PC-3 (cell line): ENCODE measurements around the gene PACSIN1. TPM values are rescaled to one million over a fixed set of nuclear protein-coding genes. Genes with fewer than 3 reads are reported as not detected.

Experiments
- ATAC-seq: fragments of 200-7000 bp; cut with Tn5 transposase; 2 replicates; pipeline ENCODE4 v1.9.1; 2020; ENCODE audit warnings: mild to moderate bottlenecking, moderate library complexity
- BruUV-seq: library from RNA; stranded (reverse); fragments of 400-500 nt; replicated peaks from 2 replicates; lab custom pipeline; 2021; lab: Mats Ljungman, UMichigan
- CTCF ChIA-PET: fragments of 300-600 bp; sonication (Branson Sonifier 250); formaldehyde crosslinking; loops from one replicate; lab custom pipeline; 2022; ENCODE audit warnings: antibody characterized with exemption; lab: Charles Lee
- POLR2A ChIA-PET: fragments of 300-600 bp; sonication (Branson Sonifier 250); formaldehyde crosslinking; loops from one replicate; lab custom pipeline; 2022; ENCODE audit warnings: antibody characterized with exemption; ENCODE audit not compliant: unreplicated experiment; lab: Charles Lee
- DNase-seq: peaks from one replicate; pipeline ENCODE4 v3.0.0-alpha.2; 2015
- H2AFZ ChIP-seq: fragments of 300-600 bp; sonication (generic); 2 replicates; pipeline ENCODE4 v1.6.0; 2016; ENCODE audit warnings: antibody characterized with exemption, low read length
- H3F3A ChIP-seq: fragments of 300-600 bp; sonication (generic); one replicate; pipeline ENCODE4 v1.6.0; 2017; ENCODE audit warnings: antibody characterized with exemption, low read length, control low read depth, mild to moderate bottlenecking; ENCODE audit not compliant: unreplicated experiment
- H3K27ac ChIP-seq: fragments of 300-600 bp; sonication (generic); 2 replicates; pipeline ENCODE4 v1.5.1; 2016; ENCODE audit warnings: mild to moderate bottlenecking, low read length
- H3K27me3 ChIP-seq: fragments of 300-600 bp; sonication (generic); 2 replicates; pipeline ENCODE4 v1.6.1; 2016; ENCODE audit warnings: low read length, mixed read lengths
- H3K36me3 ChIP-seq: fragments of 300-600 bp; sonication (generic); 2 replicates; pipeline ENCODE4 v1.6.1; 2016; ENCODE audit warnings: low read depth, mixed run types, low read length, mixed read lengths
- H3K4me1 ChIP-seq: fragments of 300-600 bp; sonication (generic); 2 replicates; pipeline ENCODE4 v1.5.1; 2016; ENCODE audit warnings: low read length; ENCODE audit not compliant: insufficient read depth
- H3K4me2 ChIP-seq: fragments of 300-600 bp; sonication (generic); 2 replicates; pipeline ENCODE4 v1.6.0; 2016; ENCODE audit warnings: low read length
- H3K4me3 ChIP-seq: fragments of 300-600 bp; sonication (generic); 2 replicates; pipeline ENCODE4 v1.5.1; 2016; ENCODE audit warnings: mild to moderate bottlenecking, low read length, mixed read lengths
- H3K79me2 ChIP-seq: fragments of 300-600 bp; sonication (generic); 2 replicates; pipeline ENCODE4 v1.6.1; 2017; ENCODE audit warnings: low read length, mixed read lengths
- H3K9ac ChIP-seq: fragments of 300-600 bp; sonication (generic); 2 replicates; pipeline ENCODE4 v1.6.0; 2016; ENCODE audit warnings: mild to moderate bottlenecking, low read length
- H3K9me2 ChIP-seq: fragments of 300-600 bp; sonication (generic); replicated peaks from 2 replicates; pipeline ENCODE4 v1.6.1; 2016; ENCODE audit warnings: mixed run types, low read length, mixed read lengths
- H3K9me3 ChIP-seq: fragments of 300-600 bp; sonication (generic); 2 replicates; pipeline ENCODE4 v1.6.1; 2016; ENCODE audit warnings: low read length, mixed read lengths
- H4K20me1 ChIP-seq: fragments of 300-600 bp; sonication (generic); 2 replicates; pipeline ENCODE4 v1.6.1; 2016; ENCODE audit warnings: low read length, mixed read lengths
- EZH2 ChIP-seq: fragments of 300-600 bp; sonication (generic); IDR thresholded peaks from one replicate; pipeline ENCODE4 v1.6.1; 2017; ENCODE audit warnings: antibody characterized with exemption, mild to moderate bottlenecking, low read length; ENCODE audit not compliant: unreplicated experiment
- EZH2phosphoT487 ChIP-seq: fragments of 300-600 bp; sonication (generic); IDR thresholded peaks from 2 replicates; pipeline ENCODE4 v1.6.1; 2018; ENCODE audit warnings: mild to moderate bottlenecking, antibody characterized with exemption, low read length, borderline replicate concordance
- intact Hi-C: fragments of 100-400 bp; cut with micrococcal nuclease; formaldehyde crosslinking; loops from 2 replicates; pipeline ENCODE4 v1.9.0; 2023
- total RNA-seq: library from RNA; depleted of rRNA; stranded (reverse); fragments of >200 nt; gene quantifications from 2 replicates; pipeline ENCODE4 v1.2.3, GENCODE V29; 2014
- TF ChIP-seq, protein P1 (sequence below): fragments of 300-600 bp; sonication (generic); conservative IDR thresholded peaks from 2 replicates; pipeline ENCODE4 v1.5.1; 2017; ENCODE audit warnings: antibody characterized with exemption, low read depth, mild to moderate bottlenecking, low read length

Gene PACSIN1
- total RNA-seq, 1 experiment from 2014 or later, result 2.3 TPM

DNA sequence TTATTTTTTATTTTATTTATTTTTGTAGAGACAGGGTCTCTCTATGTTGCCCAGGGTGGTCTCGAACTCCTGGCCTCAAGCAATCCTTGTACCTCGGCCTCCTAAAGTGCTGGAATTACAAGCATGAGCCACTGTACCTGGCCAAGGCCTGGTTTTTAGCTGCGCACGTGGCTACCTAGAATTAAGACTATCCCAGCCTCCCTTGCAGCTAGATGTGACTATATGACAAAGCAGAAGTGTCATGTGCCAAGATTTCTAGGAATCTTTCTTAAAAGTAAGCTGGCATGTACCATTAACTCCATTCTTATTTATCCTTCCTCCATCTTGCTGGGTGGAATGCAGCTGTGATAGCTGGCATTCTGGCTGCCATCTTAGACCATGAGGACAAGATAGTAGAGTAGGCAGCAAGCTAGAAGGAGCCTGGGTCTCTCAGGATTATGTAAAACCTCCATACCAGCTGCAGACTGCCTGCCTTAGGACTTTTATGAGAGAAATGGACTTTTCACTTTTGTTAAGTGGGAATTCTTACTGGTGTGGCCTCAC lies 92.4 kb downstream of the PACSIN1 start:
- H3F3A ChIP-seq, result no peaks in the 10 kb centered on the region
- H3K9ac ChIP-seq, result no peak overlapping the region
- TF ChIP-seq EZH2phosphoT487, result no peak
- TF ChIP-seq EZH2, result no peak
- TF ChIP-seq, protein P1, sequence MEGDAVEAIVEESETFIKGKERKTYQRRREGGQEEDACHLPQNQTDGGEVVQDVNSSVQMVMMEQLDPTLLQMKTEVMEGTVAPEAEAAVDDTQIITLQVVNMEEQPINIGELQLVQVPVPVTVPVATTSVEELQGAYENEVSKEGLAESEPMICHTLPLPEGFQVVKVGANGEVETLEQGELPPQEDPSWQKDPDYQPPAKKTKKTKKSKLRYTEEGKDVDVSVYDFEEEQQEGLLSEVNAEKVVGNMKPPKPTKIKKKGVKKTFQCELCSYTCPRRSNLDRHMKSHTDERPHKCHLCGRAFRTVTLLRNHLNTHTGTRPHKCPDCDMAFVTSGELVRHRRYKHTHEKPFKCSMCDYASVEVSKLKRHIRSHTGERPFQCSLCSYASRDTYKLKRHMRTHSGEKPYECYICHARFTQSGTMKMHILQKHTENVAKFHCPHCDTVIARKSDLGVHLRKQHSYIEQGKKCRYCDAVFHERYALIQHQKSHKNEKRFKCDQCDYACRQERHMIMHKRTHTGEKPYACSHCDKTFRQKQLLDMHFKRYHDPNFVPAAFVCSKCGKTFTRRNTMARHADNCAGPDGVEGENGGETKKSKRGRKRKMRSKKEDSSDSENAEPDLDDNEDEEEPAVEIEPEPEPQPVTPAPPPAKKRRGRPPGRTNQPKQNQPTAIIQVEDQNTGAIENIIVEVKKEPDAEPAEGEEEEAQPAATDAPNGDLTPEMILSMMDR, result no peak
- no peak overlapping the region for H3K27ac ChIP-seq
- DNase-seq (no peak), ATAC-seq (no peak)
- no peak overlapping the region for H2AFZ ChIP-seq
- H3K4me1 ChIP-seq, result peaks cover 28% of the 10 kb centered on the region
- H3K4me2 ChIP-seq, result no peak overlapping the region
- no peak overlapping the region for H3K4me3 ChIP-seq
- BruUV-seq, result no TSS peak
- no peaks in the 10 kb centered on the region for H4K20me1 ChIP-seq
- H3K9me2 ChIP-seq, result no peaks in the 10 kb centered on the region
- intact Hi-C loops, result no loop called here
- CTCF ChIA-PET, result no interaction called here
- POLR2A ChIA-PET, result no interaction called here
- H3K27me3 ChIP-seq, result no peaks in the 10 kb centered on the region
- no peaks in the 10 kb centered on the region for H3K36me3 ChIP-seq
- H3K79me2 ChIP-seq, result peaks cover 26% of the 10 kb centered on the region
- no peaks in the 10 kb centered on the region for H3K9me3 ChIP-seq

DNA sequence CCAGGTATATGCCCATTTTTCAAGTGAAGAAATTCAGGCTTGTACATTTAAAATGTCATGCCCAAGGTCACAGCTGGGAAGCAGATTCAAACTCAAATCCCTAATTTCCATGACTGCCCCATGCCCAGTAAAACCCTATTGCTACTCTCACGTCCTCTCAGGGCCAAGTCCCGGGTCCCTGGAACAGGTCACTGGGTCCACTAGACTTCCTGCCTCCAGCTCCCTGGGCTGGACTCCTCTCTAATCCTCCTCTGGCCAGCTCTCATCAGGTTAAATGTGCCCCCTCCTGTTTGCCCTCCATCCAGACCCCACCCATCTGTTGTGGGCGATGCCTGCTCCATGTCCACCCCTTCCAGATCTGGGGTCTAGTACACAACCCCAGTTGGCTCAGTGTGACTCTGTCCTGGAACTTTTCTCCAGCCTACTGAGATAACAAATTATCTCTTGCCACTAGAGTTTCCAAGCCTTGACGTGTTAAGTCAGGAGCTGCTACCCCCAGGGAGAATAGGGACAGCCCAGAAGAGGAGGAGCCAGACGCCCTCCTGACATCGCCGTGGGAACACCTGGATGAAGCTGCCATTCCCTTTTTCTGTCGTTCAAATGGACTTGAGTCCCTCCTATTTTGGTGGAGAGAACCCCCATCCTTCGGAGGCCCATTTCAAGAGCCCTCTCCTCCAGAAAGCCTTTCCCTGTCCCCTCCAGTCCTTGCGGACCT lies 93.9 kb downstream of the PACSIN1 start:
- Histone ChIP-seq H4K20me1 (no peaks in the 10 kb centered on the region), H2AFZ (no peak overlapping the region), H3K9me2 (no peaks in the 10 kb centered on the region), H3K4me2 (no peak overlapping the region), H3K36me3 (no peaks in the 10 kb centered on the region), H3K27me3 (no peaks in the 10 kb centered on the region), H3F3A (no peaks in the 10 kb centered on the region), H3K79me2 (peaks cover 13% of the 10 kb centered on the region), H3K9me3 (no peaks in the 10 kb centered on the region), H3K27ac (no peak overlapping the region), H3K4me1 (peaks cover 16% of the 10 kb centered on the region), H3K4me3 (no peak overlapping the region), H3K9ac (no peak overlapping the region)
- intact Hi-C loops, result no loop called here
- BruUV-seq, result no TSS peak
- POLR2A ChIA-PET, result no interaction called here
- no peak for ATAC-seq
- DNase-seq, result no peak
- CTCF ChIA-PET, result no interaction called here
- TF ChIP-seq EZH2phosphoT487 (no peak), EZH2 (no peak)
- TF ChIP-seq, protein P1, result no peak
